Measurements from ENCODE around the gene TRPM2. TPM values are rescaled to one million over a fixed set of nuclear protein-coding genes. Genes with fewer than 3 reads are reported as not detected.
"Not testable (repeated sequence)": the region's sequence is repeated elsewhere in the genome, so short reads cannot be mapped to it uniquely, and the experiment has no call there.

Gene TRPM2
- total RNA-seq, 1 donor from 2014 or later, result 10.0 TPM

GRCh38 chr21:44395260-44395659, 41.8 kb downstream of the TRPM2 start:
- no peak for DNase-seq (ENCODE audit: low spot score)

GRCh38 chr21:44396803-44397202, 43.4 kb downstream of the TRPM2 start:
- not testable (repeated sequence) for DNase-seq (ENCODE audit: low spot score)

GRCh38 chr21:44397431-44398031, 44.1 kb downstream of the TRPM2 start:
- peak; percentile 14 for DNase-seq (ENCODE audit: low spot score)

- DNase-seq (ENCODE audit: low spot score), result no peak
Observed at GRCh38 chr21:44398499-44398898, 45.1 kb downstream of the TRPM2 start.

GRCh38 chr21:44399151-44399954, 45.9 kb downstream of the TRPM2 start:
- DNase-seq (ENCODE audit: low spot score), result no peak

GRCh38 chr21:44399955-44400790, 46.8 kb downstream of the TRPM2 start:
- DNase-seq (ENCODE audit: low spot score), result no peak

- DNase-seq (ENCODE audit: low spot score), result no peak
Observed at GRCh38 chr21:44400791-44401385, 47.5 kb downstream of the TRPM2 start.

- no peak for DNase-seq (ENCODE audit: low spot score)
Observed at GRCh38 chr21:44401386-44402160, 48.2 kb downstream of the TRPM2 start.

GRCh38 chr21:44402323-44403105, 49.1 kb downstream of the TRPM2 start:
- no peak for DNase-seq (ENCODE audit: low spot score)

- no peak for DNase-seq (ENCODE audit: low spot score)
Observed at GRCh38 chr21:44403106-44404020, 49.9 kb downstream of the TRPM2 start.

- not testable (repeated sequence) for DNase-seq (ENCODE audit: low spot score)
Observed at GRCh38 chr21:44404482-44404881, 51.1 kb downstream of the TRPM2 start.

- no peak for DNase-seq (ENCODE audit: low spot score)
Observed at GRCh38 chr21:44405091-44405947, 51.9 kb downstream of the TRPM2 start.

GRCh38 chr21:44405948-44406872, 52.8 kb downstream of the TRPM2 start:
- no peak for DNase-seq (ENCODE audit: low spot score)

GRCh38 chr21:44406953-44407352, 53.5 kb downstream of the TRPM2 start:
- DNase-seq (ENCODE audit: low spot score), result no peak

- no peak for DNase-seq (ENCODE audit: low spot score)
Observed at GRCh38 chr21:44407493-44407892, 54.1 kb downstream of the TRPM2 start.

GRCh38 chr21:44408226-44408625, 54.8 kb downstream of the TRPM2 start:
- DNase-seq (ENCODE audit: low spot score), result no peak

- DNase-seq (ENCODE audit: low spot score), result no peak
Observed at GRCh38 chr21:44413566-44414290, 60.3 kb downstream of the TRPM2 start.

All from ureter (tissue), 1 donor.